ENCODE results near the gene SOX5.

Gene SOX5

DNA sequence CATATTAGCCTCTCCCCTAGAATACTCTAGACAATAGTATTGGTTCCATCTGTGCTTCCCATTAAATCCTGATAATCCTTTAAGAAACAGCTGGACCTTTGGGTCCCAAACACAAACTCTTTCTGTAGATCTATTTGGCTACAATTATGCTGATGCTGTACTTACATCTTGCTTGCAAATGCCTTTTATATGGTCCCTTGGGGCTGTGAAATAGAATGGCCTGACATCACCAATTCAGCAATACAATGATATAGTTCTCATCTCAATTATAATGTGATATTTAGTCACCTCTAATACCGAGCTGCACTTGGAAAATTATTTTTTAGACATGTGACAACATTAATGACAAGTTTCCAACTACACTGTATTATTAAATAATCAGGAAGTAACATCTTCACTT lies 261.5 kb downstream of the SOX5 start:
- no peaks in the 10 kb centered on the region for H3K27me3 Mint-ChIP-seq
- no peak overlapping the region for H3K4me3 Mint-ChIP-seq
- H3K36me3 Mint-ChIP-seq, result no peaks in the 10 kb centered on the region
- no peaks in the 10 kb centered on the region for H3K9me3 Mint-ChIP-seq
- CTCF ChIA-PET, result no interaction called here
- H3K27ac Mint-ChIP-seq, result no peak overlapping the region
- no peak for DNase-seq
- no peaks in the 10 kb centered on the region for H3K4me1 Mint-ChIP-seq

DNA sequence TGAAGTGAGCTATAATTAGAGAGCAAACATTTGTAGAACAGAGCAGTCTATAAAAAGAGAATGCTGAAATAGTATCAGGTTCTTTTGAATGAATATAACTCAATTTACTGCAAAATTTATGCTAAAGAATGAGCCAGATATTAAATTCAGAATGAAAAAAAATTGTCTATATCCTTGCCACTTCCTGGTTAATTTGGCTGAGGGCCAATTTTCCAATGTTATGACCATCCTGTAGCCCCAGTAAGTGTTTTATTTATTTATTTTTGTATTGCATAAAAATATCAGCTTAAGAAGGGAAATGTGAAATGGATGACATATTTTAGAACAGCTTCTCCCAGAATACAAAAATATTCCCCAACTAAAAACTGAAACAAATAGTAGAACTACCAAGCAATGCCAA lies 263.4 kb downstream of the SOX5 start:
- H3K4me1 Mint-ChIP-seq, result no peaks in the 10 kb centered on the region
- no peak overlapping the region for H3K4me3 Mint-ChIP-seq
- CTCF ChIA-PET, result interaction anchor here (0.8 kb wide), 1 partner anchor 38 kb away, joined by 3 read pairs; no protein-coding TSS in a partner anchor
- no peaks in the 10 kb centered on the region for H3K27me3 Mint-ChIP-seq
- H3K36me3 Mint-ChIP-seq, result no peaks in the 10 kb centered on the region
- no peak for DNase-seq
- no peak overlapping the region for H3K27ac Mint-ChIP-seq
- H3K9me3 Mint-ChIP-seq, result no peaks in the 10 kb centered on the region

DNA sequence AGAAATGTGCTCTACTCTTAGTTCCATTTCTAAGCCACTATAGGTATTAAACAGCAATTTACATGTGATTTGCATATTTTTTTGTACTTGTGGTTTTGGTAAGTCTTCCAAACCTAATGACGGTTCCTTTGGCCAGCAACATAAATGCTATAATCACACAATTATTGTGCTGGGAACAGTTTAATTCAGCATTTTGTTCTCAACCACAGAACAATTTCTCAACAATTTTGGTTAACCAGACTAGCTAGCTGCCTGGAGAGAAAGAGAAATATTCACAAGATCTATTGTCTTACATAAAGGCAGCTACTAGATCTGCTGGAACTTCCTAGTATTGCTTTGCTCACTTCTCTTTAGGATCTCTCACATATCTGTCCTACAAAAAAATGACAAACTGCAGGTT lies 265.3 kb downstream of the SOX5 start:
- H3K4me3 Mint-ChIP-seq, result no peak overlapping the region
- no peak for DNase-seq
- no peaks in the 10 kb centered on the region for H3K9me3 Mint-ChIP-seq
- no peak overlapping the region for H3K27ac Mint-ChIP-seq
- CTCF ChIA-PET, result no interaction called here
- no peaks in the 10 kb centered on the region for H3K36me3 Mint-ChIP-seq
- H3K4me1 Mint-ChIP-seq, result no peaks in the 10 kb centered on the region
- H3K27me3 Mint-ChIP-seq, result no peaks in the 10 kb centered on the region

GRCh38 chr12:23681237-23681636 lies 268.2 kb downstream of the SOX5 start:
- H3K36me3 Mint-ChIP-seq, result no peaks in the 10 kb centered on the region
- no peak overlapping the region for H3K27ac Mint-ChIP-seq
- peaks cover 3% of the 10 kb centered on the region for H3K9me3 Mint-ChIP-seq
- no peak for DNase-seq
- CTCF ChIA-PET, result no interaction called here
- no peak overlapping the region for H3K4me3 Mint-ChIP-seq
- H3K27me3 Mint-ChIP-seq, result no peaks in the 10 kb centered on the region
- H3K4me1 Mint-ChIP-seq, result no peaks in the 10 kb centered on the region

- CTCF ChIA-PET, result no interaction called here
Measured at GRCh38 chr12:23674064-23674463, 275.4 kb downstream of the SOX5 start.

GRCh38 chr12:23671881-23672280 lies 277.6 kb downstream of the SOX5 start:
- no peaks in the 10 kb centered on the region for H3K4me1 Mint-ChIP-seq
- CTCF ChIA-PET, result no interaction called here
- peaks cover 3% of the 10 kb centered on the region for H3K9me3 Mint-ChIP-seq
- no peak overlapping the region for H3K27ac Mint-ChIP-seq
- no peaks in the 10 kb centered on the region for H3K27me3 Mint-ChIP-seq
- H3K4me3 Mint-ChIP-seq, result no peak overlapping the region
- no peak for DNase-seq
- no peaks in the 10 kb centered on the region for H3K36me3 Mint-ChIP-seq

More at GRCh38 chr12:23674064-23674463, 275.4 kb downstream of the SOX5 start:
- no peaks in the 10 kb centered on the region for H3K27me3 Mint-ChIP-seq
- H3K36me3 Mint-ChIP-seq, result no peaks in the 10 kb centered on the region
- H3K4me1 Mint-ChIP-seq, result no peaks in the 10 kb centered on the region
- H3K27ac Mint-ChIP-seq, result no peak overlapping the region
- no peak overlapping the region for H3K4me3 Mint-ChIP-seq
- DNase-seq, result no peak
- peaks cover 3% of the 10 kb centered on the region for H3K9me3 Mint-ChIP-seq

- no peak for DNase-seq
- CTCF ChIA-PET, result no interaction called here
- no peak overlapping the region for H3K27ac Mint-ChIP-seq
- no peaks in the 10 kb centered on the region for H3K27me3 Mint-ChIP-seq
- H3K4me3 Mint-ChIP-seq, result no peak overlapping the region
- H3K4me1 Mint-ChIP-seq, result no peaks in the 10 kb centered on the region
- H3K36me3 Mint-ChIP-seq, result no peaks in the 10 kb centered on the region
- H3K9me3 Mint-ChIP-seq, result no peaks in the 10 kb centered on the region
Measured at GRCh38 chr12:23670684-23671083, 278.8 kb downstream of the SOX5 start.

GRCh38 chr12:23669691-23670090 lies 279.8 kb downstream of the SOX5 start:
- Mint-ChIP-seq H3K4me3 (no peak overlapping the region), H3K27me3 (no peaks in the 10 kb centered on the region), H3K9me3 (no peaks in the 10 kb centered on the region), H3K27ac (no peak overlapping the region), H3K4me1 (no peaks in the 10 kb centered on the region), H3K36me3 (no peaks in the 10 kb centered on the region)
- CTCF ChIA-PET, result no interaction called here
- no peak for DNase-seq

- CTCF ChIA-PET, result no interaction called here
- H3K9me3 Mint-ChIP-seq, result no peaks in the 10 kb centered on the region
- H3K27me3 Mint-ChIP-seq, result no peaks in the 10 kb centered on the region
Measured at GRCh38 chr12:23666866-23667265, 282.6 kb downstream of the SOX5 start.

GRCh38 chr12:23662966-23663365 lies 286.5 kb downstream of the SOX5 start:
- no peaks in the 10 kb centered on the region for H3K36me3 Mint-ChIP-seq
- no peak for DNase-seq
- H3K27me3 Mint-ChIP-seq, result no peaks in the 10 kb centered on the region
- no peak overlapping the region for H3K4me3 Mint-ChIP-seq
- H3K27ac Mint-ChIP-seq, result no peak overlapping the region
- no peaks in the 10 kb centered on the region for H3K9me3 Mint-ChIP-seq
- H3K4me1 Mint-ChIP-seq, result no peaks in the 10 kb centered on the region
- CTCF ChIA-PET, result no interaction called here

More at GRCh38 chr12:23666866-23667265, 282.6 kb downstream of the SOX5 start:
- Mint-ChIP-seq H3K36me3 (no peaks in the 10 kb centered on the region), H3K4me1 (no peaks in the 10 kb centered on the region), H3K4me3 (no peak overlapping the region), H3K27ac (no peak overlapping the region)
- DNase-seq, result no peak

- peaks cover 1% of the 10 kb centered on the region for H3K9me3 Mint-ChIP-seq
- no peak for DNase-seq
- no peak overlapping the region for H3K4me3 Mint-ChIP-seq
- H3K27me3 Mint-ChIP-seq, result no peaks in the 10 kb centered on the region
- H3K27ac Mint-ChIP-seq, result no peak overlapping the region
- no peaks in the 10 kb centered on the region for H3K36me3 Mint-ChIP-seq
- no peaks in the 10 kb centered on the region for H3K4me1 Mint-ChIP-seq
- CTCF ChIA-PET, result no interaction called here
Measured at GRCh38 chr12:23659131-23659530, 290.3 kb downstream of the SOX5 start.

DNA sequence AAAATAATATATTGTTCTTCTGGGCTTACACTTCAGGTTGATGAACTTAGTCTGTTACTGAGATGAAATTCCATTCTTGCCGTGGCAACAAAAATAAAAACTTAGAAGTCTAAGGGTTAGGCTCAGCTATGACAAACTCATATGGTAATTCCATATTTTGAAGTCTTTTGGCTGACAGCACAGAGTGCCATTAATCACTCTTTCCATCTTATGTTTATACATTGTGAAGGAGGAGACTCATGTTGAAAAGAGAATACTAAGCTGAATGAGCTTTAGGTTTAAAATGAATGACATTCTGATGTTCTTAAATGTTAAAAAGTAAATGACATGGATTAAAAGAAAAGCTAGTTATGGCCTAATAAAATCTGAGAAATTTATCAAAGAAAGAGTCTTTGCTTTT lies 291.9 kb downstream of the SOX5 start:
- Mint-ChIP-seq H3K27me3 (no peaks in the 10 kb centered on the region), H3K36me3 (no peaks in the 10 kb centered on the region), H3K4me1 (no peaks in the 10 kb centered on the region), H3K9me3 (peaks cover 1% of the 10 kb centered on the region), H3K4me3 (no peak overlapping the region), H3K27ac (no peak overlapping the region)
- CTCF ChIA-PET, result no interaction called here
- DNase-seq, result no peak

DNA sequence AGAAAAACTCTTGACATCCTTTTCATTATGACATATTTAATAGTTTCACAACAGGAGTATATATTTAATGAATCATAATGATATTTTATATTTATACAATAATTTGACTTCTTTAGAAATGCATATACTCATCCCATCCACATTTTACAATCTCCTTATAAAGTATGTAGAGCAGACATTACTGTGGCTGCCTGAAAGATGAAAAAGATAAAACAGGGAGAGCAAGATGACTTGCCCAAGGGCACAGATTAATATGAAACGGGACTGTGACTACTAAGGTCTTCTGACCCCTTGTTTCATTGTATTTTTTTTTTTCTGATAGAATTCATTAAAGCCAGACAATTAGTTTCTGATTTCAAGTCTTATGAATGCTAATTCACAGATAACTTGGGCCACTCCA lies 293.6 kb downstream of the SOX5 start:
- no peaks in the 10 kb centered on the region for H3K36me3 Mint-ChIP-seq
- H3K4me3 Mint-ChIP-seq, result no peak overlapping the region
- CTCF ChIA-PET, result no interaction called here
- DNase-seq, result no peak
- H3K4me1 Mint-ChIP-seq, result no peaks in the 10 kb centered on the region
- H3K27ac Mint-ChIP-seq, result no peak overlapping the region
- H3K9me3 Mint-ChIP-seq, result peaks cover 4% of the 10 kb centered on the region
- H3K27me3 Mint-ChIP-seq, result no peaks in the 10 kb centered on the region

- Mint-ChIP-seq H3K27ac (no peak overlapping the region), H3K4me3 (no peak overlapping the region), H3K36me3 (no peaks in the 10 kb centered on the region), H3K27me3 (no peaks in the 10 kb centered on the region), H3K9me3 (peaks cover 4% of the 10 kb centered on the region), H3K4me1 (no peaks in the 10 kb centered on the region)
- CTCF ChIA-PET, result no interaction called here
- DNase-seq, result no peak
Measured at GRCh38 chr12:23655112-23655511, 294.4 kb downstream of the SOX5 start.

DNA sequence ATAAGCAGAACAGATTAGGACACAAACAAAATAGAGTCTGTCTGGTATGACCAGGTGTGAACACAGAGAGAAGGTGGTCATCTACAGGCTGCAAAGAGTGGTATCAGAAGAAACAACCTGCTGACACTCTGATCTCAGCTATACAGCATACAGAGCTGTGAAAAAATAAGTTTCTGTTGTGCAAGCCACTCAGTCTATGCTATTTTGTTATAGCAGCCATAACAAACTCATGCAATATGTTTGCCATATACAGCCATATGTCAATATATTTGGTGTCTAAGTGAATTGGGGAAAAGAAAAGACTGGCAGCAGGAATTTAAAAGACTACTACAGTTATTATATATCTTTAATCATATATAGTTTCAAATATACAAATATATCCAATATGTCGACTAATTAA lies 300.9 kb downstream of the SOX5 start:
- no peaks in the 10 kb centered on the region for H3K36me3 Mint-ChIP-seq
- H3K27ac Mint-ChIP-seq, result no peak overlapping the region
- CTCF ChIA-PET, result interaction anchor here (1.5 kb wide), 1 partner anchor 37 kb away, joined by 3 read pairs; no protein-coding TSS in a partner anchor
- H3K4me3 Mint-ChIP-seq, result no peak overlapping the region
- no peak for DNase-seq
- H3K27me3 Mint-ChIP-seq, result no peaks in the 10 kb centered on the region
- no peaks in the 10 kb centered on the region for H3K4me1 Mint-ChIP-seq
- H3K9me3 Mint-ChIP-seq, result peaks cover 4% of the 10 kb centered on the region

DNA sequence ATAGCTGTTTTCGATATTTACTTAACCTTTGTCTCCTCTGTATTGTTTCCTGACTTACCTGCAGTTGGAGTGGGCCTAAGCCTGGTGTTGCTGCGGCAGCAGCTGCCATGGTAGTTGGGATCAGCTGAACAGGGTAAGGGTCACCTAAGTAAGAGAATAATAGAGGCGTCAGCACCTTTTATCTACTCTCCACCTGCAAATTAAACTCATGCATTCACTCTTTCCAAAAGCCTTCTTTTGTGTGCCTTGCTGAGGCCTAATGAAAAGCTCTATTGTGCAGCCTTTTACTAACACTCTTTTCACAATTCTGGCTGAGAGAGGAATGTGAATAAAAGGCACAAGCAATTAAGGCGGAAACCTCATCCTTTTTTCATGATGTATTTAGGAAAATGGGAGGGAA lies 308.7 kb downstream of the SOX5 start:
- H3K27ac Mint-ChIP-seq, result no peak overlapping the region
- H3K4me3 Mint-ChIP-seq, result no peak overlapping the region
- H3K9me3 Mint-ChIP-seq, result peaks cover 5% of the 10 kb centered on the region
- CTCF ChIA-PET, result no interaction called here
- DNase-seq, result no peak
- no peaks in the 10 kb centered on the region for H3K27me3 Mint-ChIP-seq
- no peaks in the 10 kb centered on the region for H3K4me1 Mint-ChIP-seq
- no peaks in the 10 kb centered on the region for H3K36me3 Mint-ChIP-seq

All from activated naive CD4-positive, alpha-beta T cell treated with anti-CD3 and anti-CD28 coated beads, Interleukin-2, amount 10 ng/mL, durations not matched to agents 7 days and 5 days (primary cell).